G401 (cell line): ENCODE measurements around the gene MYOG. TPM values are rescaled to one million over a fixed set of nuclear protein-coding genes. Genes with fewer than 3 reads are reported as not detected.

Experiments used
- DNase-seq: peaks from one replicate; pipeline ENCODE4 v3.0.0-alpha.2; 2015; ENCODE audit warnings: low spot score
- in situ Hi-C: cut with HindIII; loops from 2 replicates; pipeline ENCODE4 v1.10.0; 2016; ENCODE audit warnings: low sequenced_read_pairs, mixed read lengths
- total RNA-seq: library from RNA; depleted of rRNA; stranded (reverse); fragments of >200 nt; shearing (Covaris generic); gene quantifications from 2 replicates; pipeline ENCODE4 v1.2.3, GENCODE V29; 2014; rRNA removed

MYOG gene
- total RNA-seq, 1 experiment from 2014 or later = not detected

- in situ Hi-C loops = no loop called here
These were observed 47.5 kb downstream of the MYOG start for GRCh38 chr1:203038217-203038741.

DNA sequence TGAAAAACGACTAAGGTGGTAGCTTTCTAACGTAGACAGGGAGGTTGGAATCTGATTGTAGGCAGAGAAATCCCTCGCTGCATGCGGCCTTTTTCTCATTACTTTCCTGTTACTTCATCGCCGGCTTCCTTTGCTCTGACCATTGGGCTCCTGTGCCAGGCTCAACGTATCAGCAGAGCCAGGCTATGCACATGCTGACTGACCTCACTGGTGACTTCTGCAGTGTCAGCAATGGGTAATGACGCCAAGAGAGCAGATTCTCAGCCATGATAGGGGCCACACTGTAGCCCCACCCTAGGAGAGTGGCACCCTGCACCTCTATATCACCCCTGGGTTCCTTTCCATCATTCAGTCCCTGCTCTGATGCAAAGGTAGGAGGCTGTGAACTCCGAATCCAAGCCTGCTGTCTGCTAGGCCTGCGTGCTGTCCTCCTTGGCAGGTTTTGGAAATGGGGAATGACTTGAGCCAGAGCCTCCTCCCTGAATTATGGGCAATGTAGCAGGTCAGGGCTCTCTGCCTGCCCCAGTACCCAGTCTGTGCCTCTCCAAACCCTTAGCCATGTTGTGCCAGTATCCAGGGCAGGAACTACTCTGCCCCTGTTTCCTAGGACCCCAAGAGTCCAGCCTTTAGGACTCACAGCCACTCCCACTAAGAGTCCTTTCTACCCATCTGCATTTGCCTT, 48.2 kb downstream of the MYOG start:
- peak; percentile 54 for DNase-seq
- in situ Hi-C loops = no loop called here

More at GRCh38 chr1:203038217-203038741, 47.5 kb downstream of the MYOG start:
- DNase-seq = peak; percentile 83

DNA sequence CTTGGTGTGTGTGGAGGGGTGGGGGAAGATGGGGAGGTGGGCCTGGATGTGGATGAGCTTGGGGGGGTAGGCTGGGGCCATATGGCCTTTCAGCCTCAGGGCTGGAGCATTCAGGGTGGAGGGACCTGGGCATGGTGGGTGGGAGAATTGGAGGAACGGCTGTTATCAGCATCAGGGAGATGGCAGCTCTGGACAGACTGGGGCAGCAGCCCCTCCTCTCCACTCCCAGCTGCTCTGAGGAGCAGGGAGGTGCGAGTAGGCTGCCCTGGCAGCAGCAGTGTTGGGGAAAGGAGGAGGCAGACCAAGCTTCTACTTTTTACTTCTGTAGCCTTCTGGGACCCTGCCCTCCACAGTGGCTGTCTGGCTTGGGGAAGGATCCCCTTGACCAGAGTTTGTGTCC, 49.3 kb downstream of the MYOG start:
- in situ Hi-C loops = no loop called here
- no peak for DNase-seq

DNA sequence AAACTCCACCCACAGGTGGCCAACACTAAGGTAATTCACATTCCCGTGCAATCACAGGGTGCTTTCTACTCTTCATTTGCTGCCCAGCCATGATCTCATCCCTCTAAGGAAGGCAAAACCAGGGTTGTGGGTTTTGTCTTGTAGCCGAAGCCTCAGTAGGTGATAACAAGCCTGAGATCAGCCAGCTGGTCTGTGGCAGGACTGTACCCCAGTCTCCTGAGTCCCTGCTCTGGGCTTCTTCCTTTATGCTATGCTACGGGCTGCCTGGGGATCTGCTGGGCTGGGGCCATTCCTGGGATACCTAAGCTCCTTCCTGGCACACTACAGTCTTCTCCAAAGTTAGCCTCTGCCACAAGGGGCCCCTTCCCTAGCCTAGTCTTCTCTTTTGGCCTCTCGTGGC, 49.7 kb downstream of the MYOG start:
- in situ Hi-C loops = no loop called here

DNA sequence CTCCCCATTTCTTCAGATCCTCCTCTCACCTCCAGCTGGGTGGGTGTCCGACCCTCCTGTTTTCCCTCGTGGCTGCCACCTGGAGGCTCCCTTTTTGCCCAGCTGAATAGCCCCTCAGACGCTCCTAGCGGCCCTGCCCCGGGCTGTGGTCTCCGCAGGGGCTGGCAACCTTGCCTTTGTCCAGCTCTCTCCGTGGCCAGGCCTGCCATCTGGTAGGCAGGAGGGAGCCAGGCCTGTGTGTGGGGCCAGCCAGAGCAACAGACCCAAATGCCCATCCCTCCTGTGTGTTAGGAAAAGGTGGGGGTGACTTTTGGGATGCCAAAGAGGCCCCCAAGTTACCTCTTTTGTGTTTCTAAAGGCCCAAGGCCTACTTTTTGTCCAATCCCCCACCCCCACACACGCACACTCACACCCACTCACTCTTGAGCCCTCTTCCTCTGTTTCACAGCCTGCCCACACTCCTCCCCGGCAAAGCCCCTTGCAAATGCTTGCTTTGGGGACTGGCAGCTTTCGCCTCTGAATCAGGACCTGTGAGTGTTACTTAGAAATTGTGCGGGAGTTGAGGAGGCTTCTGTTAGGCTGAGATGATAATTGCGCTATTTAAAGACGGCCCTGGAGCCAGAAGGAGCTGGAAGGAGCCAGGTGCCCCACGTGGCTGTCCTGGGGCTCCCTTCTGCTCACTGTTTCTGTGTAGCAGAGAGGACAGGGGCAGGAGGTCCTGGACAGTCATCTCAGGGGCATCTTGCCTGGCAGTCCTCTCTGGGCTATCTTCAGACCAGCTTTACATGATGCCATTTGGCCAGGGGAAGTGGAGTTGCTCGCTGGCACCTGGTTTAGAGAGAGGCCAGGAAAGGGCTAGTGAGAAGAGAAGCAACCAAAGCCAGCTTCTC, 50.5 kb downstream of the MYOG start:
- peak; percentile 99 for DNase-seq
- in situ Hi-C loops = no loop called here

More for the DNA sequence above, 49.7 kb downstream of the MYOG start:
- DNase-seq = no peak

DNA sequence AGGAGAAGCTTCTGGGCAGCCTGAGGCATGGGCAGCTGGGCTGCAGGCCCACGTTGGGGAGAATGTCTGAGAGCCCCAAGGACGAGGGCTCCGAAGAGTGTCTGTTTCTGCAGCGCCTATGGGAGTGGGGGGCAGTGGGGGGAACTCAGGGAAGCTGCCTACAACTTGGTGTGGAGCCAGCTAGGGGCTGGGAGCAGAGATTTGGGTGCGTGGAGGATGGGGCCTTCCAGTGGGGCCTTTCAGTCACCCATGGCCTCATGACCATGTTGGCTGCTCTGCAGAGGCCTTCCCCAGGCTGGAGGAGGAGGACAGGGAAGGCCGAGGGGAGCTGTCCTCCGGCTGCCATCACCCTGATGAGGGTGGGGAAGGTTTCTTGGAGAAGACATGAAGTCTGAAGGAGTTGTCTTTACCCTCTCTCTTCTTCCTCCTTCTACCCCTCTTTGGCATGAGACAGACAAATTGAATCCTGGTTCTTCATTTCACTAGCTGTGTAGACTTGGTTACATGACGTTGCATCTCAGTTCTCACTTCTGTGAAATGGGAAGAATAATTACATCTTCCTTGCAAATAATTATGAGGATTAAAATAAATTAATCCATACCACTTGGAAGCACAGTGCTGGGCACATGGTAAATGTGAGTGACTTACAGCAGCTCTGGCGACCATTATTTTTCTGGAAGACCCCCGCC, 51.2 kb downstream of the MYOG start:
- DNase-seq = peak; percentile 24
- in situ Hi-C loops = no loop called here

DNA sequence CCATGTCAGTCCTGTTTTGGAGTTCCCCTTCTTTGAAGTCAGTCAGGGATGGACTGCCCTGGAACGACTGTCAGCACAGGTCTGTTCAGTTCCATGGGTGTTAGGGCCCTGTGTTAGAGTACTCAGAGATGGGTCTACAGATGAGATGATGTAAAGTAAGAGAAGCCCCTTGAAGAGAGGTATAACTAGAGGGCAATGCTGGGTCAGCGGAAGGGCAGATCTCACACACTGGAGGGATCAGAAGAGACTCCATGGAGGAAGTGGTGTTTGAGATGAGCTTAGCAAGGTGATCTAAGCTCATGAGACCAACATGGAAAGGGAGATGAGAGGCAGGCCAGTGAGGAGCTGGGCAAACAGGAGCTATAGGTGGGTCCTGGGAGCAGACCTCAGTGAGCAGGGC, 51.9 kb downstream of the MYOG start:
- in situ Hi-C loops = no loop called here
- DNase-seq = no peak

DNA sequence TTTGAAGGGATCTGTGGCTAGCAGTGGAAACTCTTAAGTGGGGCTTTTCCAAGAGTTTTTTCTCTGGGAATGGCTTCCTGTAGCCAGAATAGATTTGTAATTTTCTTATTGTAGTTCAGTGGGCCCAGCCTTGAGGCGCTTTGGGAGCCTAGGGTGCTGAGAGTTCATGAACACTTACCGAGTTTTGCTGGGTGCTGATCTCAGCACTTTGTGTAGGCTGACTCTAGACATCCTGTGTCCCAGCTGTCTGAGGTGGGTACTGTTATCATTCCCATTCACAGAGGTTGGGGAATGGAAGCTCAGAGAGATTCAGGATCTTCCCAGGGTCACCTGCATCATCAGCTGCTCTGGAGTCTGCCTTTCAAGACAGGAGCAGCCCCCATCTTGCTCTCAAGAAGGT, 52.5 kb downstream of the MYOG start:
- in situ Hi-C loops = no loop called here
- DNase-seq = no peak

Other genes with a start within 250 kb of the MYOG start
- gene RABIF, start 196.9 kb downstream of the MYOG start, total RNA-seq = 5.2 and 7.1 TPM in 2 replicates
- 33.4 and 46.5 TPM in 2 replicates for gene KLHL12, start 158.8 kb downstream of the MYOG start, total RNA-seq
- 69.1 and 74.6 TPM in 2 replicates for gene ADIPOR1, start 127.7 kb downstream of the MYOG start, total RNA-seq
- 29.2 and 43.4 TPM in 2 replicates for gene CYB5R1, start 118.8 kb downstream of the MYOG start, total RNA-seq
- gene TMEM183A, start 78.6 kb downstream of the MYOG start, total RNA-seq = 177 and 200 TPM in 2 replicates
- 2.1 and 3.4 TPM in 2 replicates for gene PPFIA4, start 59.5 kb downstream of the MYOG start, total RNA-seq
- gene ADORA1, start 41.7 kb upstream of the MYOG start, total RNA-seq = 8.4 and 13.2 TPM in 2 replicates
- 0.47 TPM in 1 of 2 replicates, not detected in the other for gene MYBPH, start 89.8 kb upstream of the MYOG start, total RNA-seq
- gene CHI3L1, start 100.7 kb upstream of the MYOG start, total RNA-seq = 1.3 TPM in 1 of 2 replicates, not detected in the other
- gene CHIT1, start 143.7 kb upstream of the MYOG start, total RNA-seq = not detected in 2 replicates
- 12.7 and 15.2 TPM in 2 replicates for gene BTG2, start 219.5 kb upstream of the MYOG start, total RNA-seq